Right lobe of liver (tissue), 4 donors: Measurements from ENCODE around the gene MAP4K4.

Experiments
- CTCF ChIP-seq, 4 donors: fragments of 200-600 bp in 3 of 4; fragments of 450-650 bp in 1 of 4; IDR thresholded peaks; one replicate each; pipeline versions ENCODE4 v1.5.1 to v1.8.0; 2016 to 2022; ENCODE audit warnings: antibody characterized with exemption in 4 of 4, mild to moderate bottlenecking in 2 of 4
- POLR2A ChIP-seq: fragments of 450-650 bp; IDR thresholded peaks from one replicate; pipeline ENCODE4 v1.6.1; 2017; ENCODE audit warnings: antibody characterized with exemption, mild to moderate bottlenecking
- donor health status: DM: no; HTN: no; CAD: no.
- donor health status: DM: no; HTN: no; CAD: no.
- donor health status: DM: no; HTN: yes; CAD: no.

DNA sequence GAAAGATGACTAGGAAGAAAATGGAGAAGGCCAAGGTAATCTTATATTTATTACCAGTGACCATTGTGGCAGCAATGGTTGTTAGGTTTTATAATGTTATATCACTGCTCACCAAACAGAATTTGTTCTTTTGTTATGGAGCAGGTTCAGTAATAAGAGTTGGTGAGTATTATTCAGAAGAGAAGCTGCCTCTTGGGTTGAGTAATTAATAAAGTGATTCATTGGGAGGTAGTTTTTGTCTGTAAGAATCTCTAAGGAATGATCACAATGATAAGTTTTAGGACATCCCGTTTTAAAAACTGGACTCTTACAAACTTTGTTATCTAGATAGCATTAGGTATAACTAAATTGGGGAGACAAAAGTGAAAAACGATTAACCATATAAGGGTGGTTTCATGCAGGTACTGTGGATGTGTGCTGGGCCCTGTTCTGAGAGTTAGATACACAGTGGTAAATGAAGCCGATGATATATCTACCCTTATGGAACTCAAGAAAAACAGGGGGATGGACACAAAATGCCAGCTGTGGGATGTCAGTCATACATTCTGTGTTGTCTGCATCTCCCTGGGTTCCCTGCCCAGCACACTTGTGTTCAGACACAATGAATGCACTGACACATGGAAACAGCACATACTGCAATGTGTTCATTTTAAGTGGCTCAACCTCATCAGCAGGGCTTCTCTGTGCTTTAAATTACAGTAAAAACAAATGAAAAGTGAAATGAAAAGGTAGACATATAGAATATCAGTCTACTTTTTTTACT, 7.5 kb downstream of the MAP4K4 start:
- no peak for TF ChIP-seq CTCF (IDR thresholded peaks at IDR 0.05)
- no peak for TF ChIP-seq POLR2A
